Daoy (cell line): Measurements from ENCODE around the gene ACBD3. TPM values are rescaled to one million over a fixed set of nuclear protein-coding genes. Genes with fewer than 3 reads are reported as not detected.
"Not testable (repeated sequence)": the region's sequence is repeated elsewhere in the genome, so short reads cannot be mapped to it uniquely, and the experiment has no call there.

Experiments used
- DNase-seq: peaks from one replicate; pipeline ENCODE4 v3.0.0-alpha.2; 2015; ENCODE audit warnings: low read depth
- total RNA-seq: library from RNA; depleted of rRNA; stranded (reverse); fragments of >200 nt; shearing (Covaris generic); gene quantifications from 2 replicates; pipeline ENCODE4 v1.2.3, GENCODE V29; 2014; rRNA removed

Gene ACBD3
- total RNA-seq: 57.0 and 58.2 TPM in 2 replicates

- DNase-seq: peak; percentile 92
Observed at GRCh38 chr1:226186124-226187018, at the start of gene ACBD3. Gene ACBD3 (minus strand): TSS chr1:226186741. CDS start chr1:226186675, 66 bp downstream.

DNA sequence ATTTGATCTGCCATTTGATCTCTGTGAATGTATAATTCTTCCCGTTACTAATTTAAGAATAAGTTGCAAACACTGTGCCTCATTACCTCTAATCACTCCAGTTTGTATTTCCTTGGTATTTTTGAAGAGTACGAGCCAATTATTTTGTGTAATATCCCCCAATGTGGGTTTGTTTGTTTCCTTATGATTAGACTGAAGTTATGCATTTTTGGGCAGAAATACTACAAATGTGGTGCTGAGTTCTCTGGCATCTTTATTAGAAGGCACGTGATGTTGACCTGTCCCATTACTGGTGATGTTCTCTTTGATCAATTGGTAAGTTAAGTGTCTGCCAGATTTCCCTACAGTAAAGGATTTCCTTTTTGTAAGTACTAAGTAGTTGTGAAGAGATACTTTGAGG, 47.3 kb upstream of the ACBD3 start:
- no peak for DNase-seq

- DNase-seq: no peak
Observed at GRCh38 chr1:226233293-226233692, 46.8 kb upstream of the ACBD3 start.

- DNase-seq: no peak
Observed at GRCh38 chr1:226226601-226227000, 40.1 kb upstream of the ACBD3 start.

GRCh38 chr1:226223786-226224244, 37.3 kb upstream of the ACBD3 start:
- DNase-seq: peak; percentile 17

DNA sequence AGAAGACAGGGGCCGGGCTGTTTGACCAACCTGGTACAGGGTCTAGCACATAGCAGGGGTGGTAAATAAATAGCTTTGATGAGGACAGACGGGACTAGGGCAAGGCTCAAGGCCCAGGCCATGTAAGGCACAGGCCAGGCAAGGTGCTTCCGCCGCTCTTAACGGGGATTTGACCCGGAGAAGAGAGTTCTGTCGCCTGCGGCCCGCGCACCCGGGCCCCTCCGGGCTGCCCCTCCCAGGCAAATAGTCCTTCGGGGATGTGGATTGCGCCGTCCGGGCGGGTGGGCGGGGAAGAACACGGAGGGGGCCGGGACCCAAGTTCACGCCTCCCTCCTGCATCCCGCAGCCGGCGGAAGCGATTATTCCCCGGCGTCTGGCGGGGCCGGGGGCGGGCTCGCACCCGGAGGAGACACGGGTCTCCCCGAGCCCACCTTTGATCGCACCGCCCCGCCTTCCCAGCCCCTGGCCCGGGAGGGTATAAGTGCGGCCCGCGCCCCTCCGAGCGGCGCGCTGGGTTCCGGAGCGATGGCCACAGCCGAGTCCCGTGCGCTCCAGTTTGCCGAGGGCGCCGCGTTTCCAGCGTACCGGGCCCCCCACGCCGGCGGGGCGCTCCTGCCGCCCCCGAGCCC, 36.7 kb upstream of the ACBD3 start, which contains the start of gene MIXL1:
Gene MIXL1 (plus strand): TSS at position 508 of the 629 bp plus-strand sequence. CDS start 18 bp downstream, at position 526.
- peak; percentile 14 for DNase-seq

- no peak for DNase-seq
Observed at GRCh38 chr1:226222686-226223085, 36.1 kb upstream of the ACBD3 start.

- no peak for DNase-seq
Observed at GRCh38 chr1:226220473-226221189, 34.1 kb upstream of the ACBD3 start.

DNA sequence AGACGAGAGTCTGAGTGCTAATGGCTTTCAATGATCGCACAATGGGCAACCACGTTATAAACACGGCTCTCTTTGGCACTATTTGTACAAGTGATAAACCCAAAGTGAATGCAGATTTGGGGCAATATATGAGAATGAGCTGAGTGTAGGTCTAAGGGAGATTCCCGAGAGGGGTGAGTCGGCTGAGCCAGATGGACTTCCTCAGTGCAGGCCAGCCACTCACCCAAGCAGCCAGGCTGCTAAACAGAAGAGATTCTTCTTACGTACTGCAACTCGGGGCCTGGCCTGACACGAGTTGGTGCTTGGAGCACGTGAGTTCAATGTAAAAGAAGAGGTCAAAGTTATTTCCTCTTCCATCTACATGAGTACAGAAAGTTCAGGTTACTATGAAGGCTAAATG, 30.7 kb upstream of the ACBD3 start:
- peak; percentile 28 for DNase-seq

- DNase-seq: no peak
Observed at GRCh38 chr1:226216056-226216455, 29.5 kb upstream of the ACBD3 start.

DNA sequence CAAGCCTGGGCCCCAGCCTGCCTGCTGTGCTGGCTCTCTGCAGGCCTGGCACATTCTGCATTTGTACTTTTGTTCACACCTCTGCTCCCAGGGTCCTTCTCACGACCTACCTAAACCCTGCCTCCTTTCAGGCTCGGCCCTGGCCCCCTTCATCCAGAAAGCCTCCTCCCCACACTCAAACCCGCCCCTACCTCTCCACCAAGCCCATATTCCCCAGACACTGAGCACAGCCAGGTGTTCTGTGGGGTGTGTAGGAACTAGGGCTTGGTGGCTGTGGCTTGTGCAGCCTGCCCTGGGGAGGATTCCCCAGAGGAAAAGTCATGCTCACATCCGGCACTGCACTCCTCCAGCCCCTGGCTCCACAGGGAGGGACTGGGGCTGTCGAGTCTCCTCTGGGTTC, 28.7 kb upstream of the ACBD3 start:
- peak; percentile 21 for DNase-seq

DNA sequence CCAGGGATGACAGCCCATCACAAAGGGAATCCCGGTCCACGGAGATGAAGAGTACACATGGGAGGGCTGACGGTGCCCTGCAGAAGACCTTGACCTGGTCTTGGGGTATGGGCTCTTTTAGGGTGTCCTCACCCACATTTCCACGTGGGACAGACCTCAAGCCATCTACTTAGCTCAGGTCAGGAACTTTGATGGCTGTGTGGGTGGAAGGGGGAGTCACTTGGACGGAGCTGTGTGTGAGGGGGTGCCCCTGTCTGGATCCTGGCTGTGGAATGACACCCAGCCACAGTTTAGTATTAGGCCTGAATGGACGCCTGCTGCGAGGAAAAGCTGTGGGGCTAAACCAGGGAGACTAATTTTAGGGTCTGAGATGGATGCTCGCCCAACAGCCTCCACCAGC, 26.0 kb upstream of the ACBD3 start:
- DNase-seq: no peak

GRCh38 chr1:226211181-226211821, 24.8 kb upstream of the ACBD3 start:
- DNase-seq: no peak

GRCh38 chr1:226210571-226211176, 24.1 kb upstream of the ACBD3 start:
- DNase-seq: no peak

DNA sequence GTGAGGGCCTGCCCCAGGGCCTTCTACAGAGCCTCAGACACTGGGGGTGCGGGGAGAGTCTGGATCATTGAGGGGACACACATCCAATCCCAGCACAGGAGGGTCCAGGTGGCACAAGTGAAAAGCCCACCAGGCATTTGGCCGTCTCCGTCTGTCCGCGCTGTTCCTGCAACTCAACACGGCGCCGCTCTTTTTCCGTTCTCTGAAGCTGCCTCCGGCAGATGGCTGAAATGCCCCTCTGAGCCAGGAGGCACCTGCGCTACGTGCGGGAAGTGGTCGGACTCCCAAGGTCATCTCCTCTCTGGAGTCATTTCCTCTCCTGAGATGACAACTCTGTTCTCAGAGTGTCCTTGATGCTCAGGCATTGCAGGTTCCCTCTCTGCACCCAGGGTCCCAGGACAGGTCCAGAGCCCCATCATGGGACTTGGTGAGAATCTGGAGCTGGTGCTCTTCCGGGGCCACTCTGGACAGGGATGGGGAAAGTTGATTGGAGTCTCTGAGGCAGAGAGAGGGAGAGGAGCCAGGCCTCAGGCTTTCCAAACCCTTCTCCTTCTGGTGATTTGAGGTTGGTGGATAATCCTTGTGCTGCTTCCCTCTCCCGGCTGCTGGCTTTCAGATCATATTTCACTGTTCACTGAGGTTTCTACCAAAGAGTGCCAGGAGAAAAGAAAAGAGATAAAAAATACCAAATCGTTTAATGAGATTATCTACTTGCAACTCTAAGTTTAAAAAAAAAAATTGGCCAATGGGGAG, 22.9 kb upstream of the ACBD3 start:
- DNase-seq: no peak

- no peak for DNase-seq
Observed at GRCh38 chr1:226207048-226207447, 20.5 kb upstream of the ACBD3 start.

- no peak for DNase-seq
Observed at GRCh38 chr1:226204198-226204597, 17.7 kb upstream of the ACBD3 start.

DNA sequence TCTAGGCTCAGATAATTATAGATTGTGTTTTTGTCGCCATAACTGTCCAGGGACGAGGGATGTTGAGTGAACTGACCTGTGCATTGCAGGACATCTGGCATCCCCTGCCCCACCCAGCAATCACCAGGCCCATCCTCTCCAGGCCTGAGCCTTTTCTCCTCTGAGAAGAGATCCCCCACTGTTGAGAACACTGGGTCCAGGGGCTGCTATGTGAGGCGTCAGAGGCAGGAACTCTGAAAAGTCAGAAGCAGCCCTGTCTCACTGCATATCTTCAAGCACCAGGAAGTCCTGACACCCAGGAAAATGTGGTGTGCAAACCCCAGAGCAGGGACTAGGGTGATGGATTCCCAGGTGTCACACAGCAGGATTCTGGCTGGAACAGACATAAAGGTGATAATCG, 17.1 kb upstream of the ACBD3 start:
- no peak for DNase-seq

GRCh38 chr1:226203240-226203639, 16.7 kb upstream of the ACBD3 start:
- DNase-seq: no peak

DNA sequence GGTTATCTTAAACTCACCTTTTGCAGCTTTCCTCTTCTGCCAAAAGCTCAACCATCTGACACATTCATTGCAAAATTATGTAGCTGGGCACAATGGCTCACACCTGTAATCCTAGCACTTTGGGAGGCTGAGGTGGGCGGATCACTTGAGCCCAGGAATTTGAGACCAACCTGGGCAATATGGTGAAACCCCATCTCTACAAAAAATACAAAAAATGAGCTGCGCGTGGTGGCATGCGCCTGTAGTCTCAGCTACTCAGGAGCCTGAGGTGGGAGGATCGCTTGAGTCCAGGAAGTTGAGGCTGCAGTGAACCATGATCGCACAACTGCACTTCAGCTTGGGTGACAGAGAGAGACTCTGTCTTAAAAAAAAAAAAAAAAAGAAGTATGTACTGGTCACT, 16.1 kb upstream of the ACBD3 start:
- not testable (repeated sequence) for DNase-seq

GRCh38 chr1:226202246-226202645, 15.7 kb upstream of the ACBD3 start:
- no peak for DNase-seq
